ENCODE measurements around the gene KCNJ12.

KCNJ12 gene

GRCh38 chr17:21370430-21370829 lies 5.7 kb upstream of the KCNJ12 start:
- no peak for DNase-seq

GRCh38 chr17:21371511-21372081 lies 4.6 kb upstream of the KCNJ12 start:
- DNase-seq = no peak

DNA sequence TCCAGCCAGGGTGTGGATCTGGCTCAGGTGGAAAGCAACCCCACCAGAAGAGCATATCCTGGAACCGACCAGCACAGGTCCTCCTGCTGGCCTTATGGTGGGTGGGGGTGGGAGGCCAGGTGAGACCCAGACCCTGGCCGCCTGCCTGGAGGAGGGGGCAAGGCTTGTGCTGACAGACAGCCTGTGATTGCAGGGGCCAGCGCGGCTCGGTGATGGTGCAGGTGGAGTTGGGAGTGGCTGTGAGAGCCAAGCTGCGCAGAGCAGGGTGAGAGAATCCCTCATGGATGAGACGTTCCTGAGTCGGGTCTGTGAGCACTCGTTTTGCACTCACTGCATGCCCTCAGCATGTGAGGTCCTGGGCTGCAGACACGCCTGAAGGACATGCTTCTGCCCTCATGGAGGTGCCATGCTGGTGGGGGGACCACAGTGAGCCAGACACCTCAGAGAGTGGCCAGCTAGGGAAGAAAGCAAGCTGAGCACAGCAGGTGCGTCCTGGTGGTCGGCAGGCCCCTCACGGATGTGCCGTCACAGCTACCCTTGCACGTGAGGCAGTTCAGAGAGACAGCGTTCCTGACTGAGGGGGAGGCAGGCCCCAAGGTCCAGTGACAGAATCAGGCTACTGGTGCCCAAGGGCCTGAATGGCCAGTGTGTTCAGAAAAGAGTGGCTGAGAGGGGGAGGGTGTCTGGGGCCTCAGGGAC lies 3.8 kb upstream of the KCNJ12 start:
- DNase-seq = no peak

- no peak for DNase-seq
Measured at GRCh38 chr17:21373036-21373435, 3.1 kb upstream of the KCNJ12 start.

- DNase-seq = no peak
Measured at GRCh38 chr17:21373696-21374440, 2.3 kb upstream of the KCNJ12 start.

- DNase-seq = no peak
Measured at GRCh38 chr17:21374441-21375161, 1.6 kb upstream of the KCNJ12 start.

DNA sequence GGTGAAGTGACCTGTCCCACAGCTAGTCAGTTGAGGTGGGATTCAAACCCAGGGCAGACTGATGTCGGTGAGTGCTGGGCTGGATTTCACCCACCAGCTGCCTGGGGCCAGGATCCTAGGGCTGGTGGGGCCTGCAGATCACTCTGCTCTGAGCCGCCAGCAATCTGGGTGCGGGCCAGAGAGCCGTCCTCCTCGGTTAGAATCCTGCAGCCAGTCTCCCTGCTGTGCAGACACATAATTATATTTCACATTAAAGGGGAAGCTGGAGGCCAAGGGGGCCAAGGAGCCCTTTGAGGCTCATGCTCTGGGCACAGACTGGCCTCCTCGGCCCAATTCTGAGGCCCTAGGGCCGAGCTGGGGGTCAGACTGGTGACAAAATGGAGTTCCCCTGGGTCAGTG lies 996 bp upstream of the KCNJ12 start:
- DNase-seq = no peak

- DNase-seq = no peak
Measured at GRCh38 chr17:21375757-21376080, 438 bp upstream of the KCNJ12 start.

- no peak for DNase-seq
Measured at GRCh38 chr17:21376759-21377690, 868 bp downstream of the KCNJ12 start.

GRCh38 chr17:21377705-21378396 lies 1.7 kb downstream of the KCNJ12 start:
- no peak for DNase-seq

GRCh38 chr17:21378553-21378952 lies 2.4 kb downstream of the KCNJ12 start:
- DNase-seq = no peak

DNA sequence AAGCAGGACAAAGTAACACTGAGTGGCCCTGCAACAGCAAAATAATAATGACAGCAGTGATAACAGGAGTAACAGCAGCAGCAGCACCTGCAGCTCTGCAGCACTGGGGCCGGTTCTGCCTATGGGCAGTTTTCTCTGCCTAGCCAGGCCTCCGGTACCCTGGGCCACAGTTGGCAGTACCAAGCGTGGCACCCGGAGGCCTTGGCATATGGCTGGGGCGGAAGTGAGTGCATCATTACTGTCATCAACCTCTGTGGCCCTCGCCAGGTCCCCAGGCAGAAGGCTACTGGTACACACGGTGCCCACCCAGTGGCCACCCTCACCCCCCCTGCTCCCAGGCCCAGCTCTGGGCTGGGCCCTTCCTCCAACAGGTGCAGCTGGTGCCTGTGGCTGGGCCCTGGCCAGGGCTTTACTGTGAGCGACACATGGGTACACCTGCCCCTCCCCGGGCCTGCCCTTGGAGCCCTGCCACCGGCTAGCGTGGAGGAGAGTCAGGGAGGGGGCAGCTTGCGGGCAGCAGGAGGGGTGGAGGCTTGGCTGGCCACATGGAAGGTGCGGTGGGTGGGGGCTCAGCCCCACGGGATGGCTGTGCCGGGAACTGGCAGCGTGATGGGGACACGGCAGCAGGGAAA lies 3.0 kb downstream of the KCNJ12 start:
- no peak for DNase-seq

GRCh38 chr17:21380659-21381058 lies 4.5 kb downstream of the KCNJ12 start:
- DNase-seq = no peak

DNA sequence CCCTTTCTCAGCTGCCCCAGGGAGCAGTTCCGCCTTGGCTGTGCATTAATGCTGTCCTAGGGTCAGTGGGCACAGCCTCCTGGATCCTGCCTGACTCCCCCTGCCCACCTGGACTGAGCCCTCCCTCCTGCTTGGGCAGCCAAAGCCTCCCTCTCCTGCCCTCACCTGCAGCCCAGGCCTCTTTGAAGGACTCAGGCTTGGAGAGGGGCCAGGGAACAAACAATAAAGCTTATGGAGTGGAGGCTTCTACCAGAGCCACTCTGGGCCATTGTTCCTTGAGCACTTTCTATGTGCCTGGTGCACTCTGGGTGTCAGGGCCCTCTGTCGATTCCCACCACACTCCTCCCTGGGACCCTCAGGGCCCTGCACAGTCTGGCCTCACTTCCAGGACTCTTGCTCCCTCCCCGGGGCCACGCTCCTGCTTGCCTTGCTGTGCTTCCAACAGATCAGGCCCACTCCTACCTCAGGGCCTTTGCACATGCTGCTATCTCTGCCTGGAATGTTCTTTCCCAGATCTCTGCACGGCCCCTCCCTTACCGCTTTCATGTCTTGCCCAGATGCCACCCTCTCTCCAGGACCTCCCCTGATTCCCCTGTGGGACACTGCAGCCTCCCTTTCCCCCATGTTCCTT lies 5.0 kb downstream of the KCNJ12 start:
- no peak for DNase-seq

DNA sequence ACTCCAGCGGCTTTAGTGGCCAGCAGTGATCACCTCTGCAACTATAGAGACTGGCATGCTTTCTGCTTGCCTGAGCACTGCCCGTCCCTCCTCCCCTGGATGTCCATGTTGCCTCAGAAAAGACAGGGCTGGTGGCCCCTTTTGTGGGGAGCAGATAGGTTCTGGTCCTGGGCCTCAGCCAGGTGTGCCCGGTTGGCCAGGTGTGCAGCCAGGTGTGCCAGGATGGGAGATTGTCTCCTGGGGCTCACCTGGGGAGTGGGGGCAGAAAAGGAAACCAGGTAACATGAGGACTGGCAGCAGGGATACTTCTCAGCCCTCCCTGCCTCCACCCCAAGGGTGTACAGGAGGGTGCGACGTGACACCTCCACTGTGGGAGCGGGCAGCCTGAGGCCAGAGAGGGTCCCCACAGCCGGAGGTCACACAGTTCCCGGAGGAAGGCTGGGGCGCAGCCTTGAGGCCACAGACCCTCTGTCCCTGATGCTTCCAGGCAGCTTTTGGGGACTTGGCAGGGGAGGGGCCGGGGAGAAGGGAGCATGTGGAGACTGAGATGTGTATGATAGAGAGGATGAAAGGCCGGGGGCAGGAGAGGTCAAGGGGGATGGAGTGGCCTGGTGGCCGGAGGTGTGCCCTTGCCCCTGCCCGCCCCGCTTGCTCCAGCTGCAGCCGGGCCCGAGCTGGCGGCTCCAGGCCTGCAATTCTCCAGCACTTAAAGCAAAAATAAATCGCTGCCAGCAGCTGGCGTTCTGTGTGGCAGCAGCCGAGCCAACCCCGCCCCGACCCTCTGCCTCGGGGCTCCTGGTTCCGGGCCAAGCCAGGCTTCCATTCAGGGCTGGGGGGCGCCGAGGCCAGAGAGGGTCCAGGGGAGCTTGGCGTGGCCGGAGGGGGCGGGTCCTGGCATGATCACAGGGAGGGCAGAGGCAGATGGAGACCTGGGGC lies 6.7 kb downstream of the KCNJ12 start:
- DNase-seq = no peak

DNA sequence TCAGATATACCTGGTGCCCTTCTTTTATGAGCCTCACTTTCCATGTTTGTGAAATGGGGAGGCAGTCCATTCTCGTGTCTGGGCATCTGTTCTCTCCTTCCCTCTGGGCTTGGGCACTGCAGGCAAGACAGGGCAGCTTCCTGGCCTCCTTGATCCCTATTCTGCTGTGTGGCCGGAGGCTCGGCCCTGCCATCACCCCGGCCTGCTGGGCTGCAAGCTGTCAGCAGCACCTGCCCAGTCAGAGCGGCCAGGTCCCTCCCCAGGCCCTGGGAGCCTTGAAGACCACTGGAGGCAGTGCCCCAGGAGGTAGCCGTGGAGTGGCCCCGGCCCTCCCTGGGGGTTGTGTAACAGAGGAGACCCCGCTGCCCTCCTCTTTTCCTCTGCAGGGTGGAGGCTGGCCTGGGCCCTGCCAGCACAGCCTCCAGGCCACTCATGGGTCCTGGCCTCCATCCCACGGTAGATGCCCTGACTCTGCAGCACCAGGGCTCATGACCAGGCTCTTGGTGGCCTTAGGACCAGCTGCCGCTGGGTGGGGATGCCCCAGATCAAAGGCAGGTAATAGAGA lies 9.2 kb downstream of the KCNJ12 start:
- no peak for DNase-seq

GRCh38 chr17:21387616-21388015 lies 11.5 kb downstream of the KCNJ12 start:
- DNase-seq = no peak

GRCh38 chr17:21388066-21388465 lies 11.9 kb downstream of the KCNJ12 start:
- no peak for DNase-seq

GRCh38 chr17:21388944-21389343 lies 12.8 kb downstream of the KCNJ12 start:
- no peak for DNase-seq
